SK-N-SH (cell line): Measurements from ENCODE around the gene ALOXE3. TPM values are rescaled to one million over a fixed set of nuclear protein-coding genes. Genes with fewer than 3 reads are reported as not detected.

Experiments
- CTCF ChIA-PET: fragments of 300-600, 350-600 bp; formaldehyde crosslinking; extraction: SDS; loops from one replicate; lab custom pipeline; 2021; lab: Yijun Ruan, JAX
- POLR2A ChIA-PET: fragments of 350-600 bp; sonication (Branson Sonifier 250); formaldehyde crosslinking; extraction: SDS; loops from one replicate; lab custom pipeline; 2020; ENCODE audit warnings: antibody characterized with exemption, inconsistent platforms; lab: Yijun Ruan, JAX
- DNase-seq: peaks from one replicate; pipeline ENCODE4 v3.0.0; 2012
- H2AFZ ChIP-seq: fragments of 200-600 bp; sonication (generic); 2 replicates; pipeline ENCODE4 v1.8.1; 2016; ENCODE audit warnings: antibody characterized with exemption, mild to moderate bottlenecking, low read depth
- H3F3A ChIP-seq: fragments of 200-600 bp; sonication (generic); replicated peaks from 2 replicates; pipeline ENCODE3; 2016; ENCODE audit warnings: antibody characterized with exemption, mild to moderate bottlenecking; ENCODE audit not compliant: insufficient read depth
- H3K27ac ChIP-seq, 2 experiments: fragments of 200-500 bp in 1 of 2; fragments of 200-600 bp in 1 of 2; sonication (Bioruptor generic) in 1 of 2; sonication (generic), shearing (Covaris generic) in 1 of 2; 2 replicates each; pipeline versions ENCODE4 v1.5.1 to v1.6.1; 2014 to 2016; ENCODE audit warnings: low read depth in 2 of 2, inconsistent platforms in 1 of 2, low read length in 1 of 2, mild to moderate bottlenecking in 1 of 2, mixed read lengths in 1 of 2
- H3K27me3 ChIP-seq: fragments of 200-600 bp; sonication (generic), shearing (Covaris generic); 2 replicates; pipeline ENCODE4 v1.6.1; 2016; ENCODE audit warnings: mixed run types; ENCODE audit not compliant: insufficient read depth
- H3K36me3 ChIP-seq, 2 experiments: fragments of 200-500 bp in 1 of 2; fragments of 200-600 bp in 1 of 2; sonication (Bioruptor generic) in 1 of 2; sonication (generic) in 1 of 2; replicated peaks in 1 of 2; 2 replicates each; pipeline versions ENCODE3 to v1.5.1; 2014 to 2016; ENCODE audit warnings: low read length in 1 of 2, mild to moderate bottlenecking in 1 of 2; ENCODE audit not compliant: insufficient read depth in 2 of 2, control insufficient read depth in 1 of 2
- H3K4me1 ChIP-seq, 2 experiments: fragments of 200-500 bp in 1 of 2; fragments of 200-600 bp in 1 of 2; sonication (Bioruptor generic) in 1 of 2; sonication (generic), shearing (Covaris generic) in 1 of 2; 2 replicates each; pipeline versions ENCODE4 v1.5.1 to v1.6.1; 2014 to 2016; ENCODE audit warnings: low read depth in 1 of 2, low read length in 1 of 2, mixed run types in 1 of 2; ENCODE audit not compliant: insufficient read depth in 2 of 2, control insufficient read depth in 1 of 2
- H3K4me2 ChIP-seq: fragments of 200-600 bp; sonication (generic), shearing (Covaris generic); 2 replicates; pipeline ENCODE4 v1.6.1; 2017; ENCODE audit warnings: mixed run types
- H3K4me3 ChIP-seq, 2 experiments: fragments of 200-500 bp in 1 of 2; fragments of 200-600 bp in 1 of 2; sonication (Bioruptor generic) in 1 of 2; sonication (generic), shearing (Covaris generic) in 1 of 2; 2 replicates each; pipeline versions ENCODE4 v1.5.1 to v1.8.1; 2014 to 2016; ENCODE audit warnings: low read depth in 2 of 2, inconsistent platforms in 1 of 2, low read length in 1 of 2, mild to moderate bottlenecking in 1 of 2, mixed read lengths in 1 of 2, moderate library complexity in 1 of 2
- H3K79me2 ChIP-seq: fragments of 200-600 bp; sonication (generic); 2 replicates; pipeline ENCODE4 v1.8.1; 2017; ENCODE audit warnings: mild to moderate bottlenecking; ENCODE audit not compliant: insufficient read depth
- H3K9ac ChIP-seq: fragments of 200-600 bp; sonication (generic); 2 replicates; pipeline ENCODE4 v1.6.1; 2017; ENCODE audit warnings: mixed run types
- H3K9me2 ChIP-seq: fragments of 200-600 bp; sonication (generic); 2 replicates; pipeline ENCODE4 v1.6.1; 2017; ENCODE audit warnings: mixed run types
- H3K9me3 ChIP-seq: fragments of 200-600 bp; sonication (generic); 2 replicates; pipeline ENCODE4 v1.6.1; 2017; ENCODE audit warnings: mixed run types, mild to moderate bottlenecking, moderate library complexity
- H4K20me1 ChIP-seq: fragments of 200-600 bp; sonication (generic); 2 replicates; pipeline ENCODE4 v1.6.1; 2017; ENCODE audit warnings: mild to moderate bottlenecking, mixed run types; ENCODE audit not compliant: insufficient read depth
- EZH2phosphoT487 ChIP-seq: fragments of 200-600 bp; sonication (generic); IDR thresholded peaks from 2 replicates; pipeline ENCODE4 v1.6.1; 2017; ENCODE audit warnings: low read depth, mixed run types, mild to moderate bottlenecking, antibody characterized with exemption, moderate library complexity, borderline replicate concordance
- MXI1 ChIP-seq: IDR thresholded peaks from 2 replicates; pipeline ENCODE4 v1.6.1; 2012; ENCODE audit warnings: mild to moderate bottlenecking, low read depth, low read length, improper control_type of control experiment
- RAD21 ChIP-seq: IDR thresholded peaks from 2 replicates; pipeline ENCODE4 v1.6.1; 2012; ENCODE audit warnings: mild to moderate bottlenecking, low read length
- RCOR1 ChIP-seq: fragments of 150-350 bp; IDR thresholded peaks from 2 replicates; pipeline ENCODE4 v1.6.1; 2017; ENCODE audit warnings: antibody characterized with exemption, low read length
- REST ChIP-seq: IDR thresholded peaks from 2 replicates; pipeline ENCODE4 v1.6.1; 2012; ENCODE audit warnings: mild to moderate bottlenecking, low read depth, low read length, moderate library complexity
- RXRA ChIP-seq: IDR thresholded peaks from 2 replicates; pipeline ENCODE4 v1.4.0; 2012; ENCODE audit warnings: low read depth, mild to moderate bottlenecking, borderline replicate concordance
- SMC3 ChIP-seq: IDR thresholded peaks from 2 replicates; pipeline ENCODE4 v1.6.1; 2012; ENCODE audit warnings: low read depth, low read length, improper control_type of control experiment
- TCF12 ChIP-seq: IDR thresholded peaks from 2 replicates; pipeline ENCODE4 v1.4.0; 2012
- USF1 ChIP-seq: IDR thresholded peaks from 2 replicates; pipeline ENCODE4 v1.4.0; 2012; ENCODE audit warnings: low read depth, borderline replicate concordance
- USF2 ChIP-seq: fragments of 150-350 bp; IDR thresholded peaks from 2 replicates; pipeline ENCODE4 v1.6.1; 2017; ENCODE audit warnings: antibody characterized with exemption, low read length, low read depth, borderline replicate concordance
- YY1 ChIP-seq: IDR thresholded peaks from 2 replicates; pipeline ENCODE4 v1.4.0; 2012; ENCODE audit warnings: low read depth, mild to moderate bottlenecking
- WGBS: methylation state at CpG from one replicate; pipeline ENCODE4 v1.1.6; 2017; ENCODE audit warnings: low lambda C conversion rate; 5-methylcytosine and 5-hydroxymethylcytosine counted together
- polyA plus RNA-seq, 3 experiments: library from polyadenylated mRNA; depleted of rRNA; stranded (reverse); fragments of >200 nt; gene quantifications; 2 replicates each; pipeline ENCODE4 v1.2.3, GENCODE V29; 2012
- small RNA-seq, 7 experiments: library from RNA; depleted of rRNA; stranded (forward); fragments of <200 nt; gene quantifications; one replicate each; pipeline ENCODE3, GENCODE V24; 2012

The ALOXE3 gene
- polyA plus RNA-seq, 1 of the 3 experiments (the other 2 are of a cell fraction) = 0.46 TPM

- TF ChIP-seq REST = no peak
- no peak for TF ChIP-seq RAD21
- no peak for TF ChIP-seq SMC3
- no peak for TF ChIP-seq TCF12
- TF ChIP-seq MXI1 = no peak
- TF ChIP-seq, all 33 proteins: peak for 0
Observed at GRCh38 chr17:8046929-8047768, 71.2 kb downstream of the ALOXE3 start (continued).

- Histone ChIP-seq H3K4me2 (no peak overlapping the region), H3K36me3 (no peaks in the 10 kb centered on the region), H3K27me3 (peaks cover 10% of the 10 kb centered on the region), H3K9ac (no peak overlapping the region), H4K20me1 (no peaks in the 10 kb centered on the region), H3K27ac (no peak overlapping the region), H3K4me1 (no peaks in the 10 kb centered on the region), H2AFZ (no peak overlapping the region), H3K79me2 (no peaks in the 10 kb centered on the region), H3F3A (peaks cover under 1% of the 10 kb centered on the region), H3K9me2 (no peaks in the 10 kb centered on the region), H3K9me3 (no peaks in the 10 kb centered on the region), H3K4me3 (no peak overlapping the region)
- POLR2A ChIA-PET = no interaction called here
- CTCF ChIA-PET = interaction anchor here (0.8 to 9.7 kb wide), 9 partner anchors 11 to 303 kb away, joined by 3 to 143 read pairs (median 6); no protein-coding TSS in a partner anchor
- TF ChIP-seq RXRA = no peak
- TF ChIP-seq USF1 = no peak
- TF ChIP-seq EZH2phosphoT487 = no peak
- TF ChIP-seq YY1 = no peak
- TF ChIP-seq USF2 = no peak
- no peak for TF ChIP-seq RCOR1
- DNase-seq = no peak
- 82% methylated on average over 5 of the region's 11 CpGs for WGBS
Observed at GRCh38 chr17:8046306-8046928, 71.9 kb downstream of the ALOXE3 start.

Small RNAs within 50 kb of the gene (small RNA-seq; reads per million reads assigned to genes)
- gene MIR4314 = 0 reads per million in 7 experiments

Other genes with a start within 250 kb of the ALOXE3 start
- gene CHD3, start 229.7 kb downstream of the ALOXE3 start, polyA plus RNA-seq (2012; rRNA removed) = 55.2 and 56.2 TPM in 2 replicates
- 7.4 and 9.0 TPM in 2 replicates for gene RNF227, start 202.2 kb downstream of the ALOXE3 start, polyA plus RNA-seq (2012; rRNA removed)
- gene KCNAB3, start 188.7 kb downstream of the ALOXE3 start, polyA plus RNA-seq (2012; rRNA removed) = 4.4 and 5.1 TPM in 2 replicates
- gene TRAPPC1, start 186.6 kb downstream of the ALOXE3 start, polyA plus RNA-seq (2012; rRNA removed) = 390 and 555 TPM in 2 replicates
- 26.3 and 27.4 TPM in 2 replicates for gene CNTROB, start 186.3 kb downstream of the ALOXE3 start, polyA plus RNA-seq (2012; rRNA removed)
- not detected in 2 replicates for gene GUCY2D, start 115.9 kb downstream of the ALOXE3 start, polyA plus RNA-seq (2012; rRNA removed)
- not detected in 2 replicates for gene ALOX15B, start 79.5 kb downstream of the ALOXE3 start, polyA plus RNA-seq (2012; rRNA removed)
- gene ALOX12B, start 30.8 kb downstream of the ALOXE3 start, polyA plus RNA-seq (2012; rRNA removed) = 0.20 TPM in 1 of 2 replicates, not detected in the other
- 0.71 and 1.2 TPM in 2 replicates for gene HES7, start 5.6 kb upstream of the ALOXE3 start, polyA plus RNA-seq (2012; rRNA removed)
- gene PER1, start 33.9 kb upstream of the ALOXE3 start, polyA plus RNA-seq (2012; rRNA removed) = 32.7 and 56.8 TPM in 2 replicates
- 42.0 and 43.4 TPM in 2 replicates for gene VAMP2, start 44.4 kb upstream of the ALOXE3 start, polyA plus RNA-seq (2012; rRNA removed)
- gene TMEM107, start 57.9 kb upstream of the ALOXE3 start, polyA plus RNA-seq (2012; rRNA removed) = 18.6 and 19.2 TPM in 2 replicates
- gene BORCS6, start 71.7 kb upstream of the ALOXE3 start, polyA plus RNA-seq (2012; rRNA removed) = 3.7 and 4.3 TPM in 2 replicates
- 28.8 and 43.9 TPM in 2 replicates for gene AURKB, start 92.1 kb upstream of the ALOXE3 start, polyA plus RNA-seq (2012; rRNA removed)
- 11.0 and 12.6 TPM in 2 replicates for gene CTC1, start 129.5 kb upstream of the ALOXE3 start, polyA plus RNA-seq (2012; rRNA removed)
- gene PFAS, start 130.8 kb upstream of the ALOXE3 start, polyA plus RNA-seq (2012; rRNA removed) = 22.4 and 24.0 TPM in 2 replicates
- gene RANGRF, start 170.2 kb upstream of the ALOXE3 start, polyA plus RNA-seq (2012; rRNA removed) = 47.3 and 55.9 TPM in 2 replicates
- gene SLC25A35, start 176.9 kb upstream of the ALOXE3 start, polyA plus RNA-seq (2012; rRNA removed) = 4.1 and 5.6 TPM in 2 replicates
- gene ARHGEF15, start 191.7 kb upstream of the ALOXE3 start, polyA plus RNA-seq (2012; rRNA removed) = not detected in 2 replicates
- not detected in 2 replicates for gene ODF4, start 221.3 kb upstream of the ALOXE3 start, polyA plus RNA-seq (2012; rRNA removed)